Stimulated activated CD8-positive, alpha-beta memory T cell treated with anti-CD3 and anti-CD28 coated beads, Interleukin-7, amount 100 ng/mL, for 1 hour (primary cell): ENCODE data around the gene SSC4D.
"Not testable (repeated sequence)": the region's sequence is repeated elsewhere in the genome, so short reads cannot be mapped to it uniquely, and the experiment has no call there.

Experiments used
- DNase-seq, 2 donors: peaks; one replicate each; pipeline ENCODE4 v3.0.0-alpha.2; 2020; ENCODE audit warnings: low read depth in 2 of 2

Gene SSC4D

DNA sequence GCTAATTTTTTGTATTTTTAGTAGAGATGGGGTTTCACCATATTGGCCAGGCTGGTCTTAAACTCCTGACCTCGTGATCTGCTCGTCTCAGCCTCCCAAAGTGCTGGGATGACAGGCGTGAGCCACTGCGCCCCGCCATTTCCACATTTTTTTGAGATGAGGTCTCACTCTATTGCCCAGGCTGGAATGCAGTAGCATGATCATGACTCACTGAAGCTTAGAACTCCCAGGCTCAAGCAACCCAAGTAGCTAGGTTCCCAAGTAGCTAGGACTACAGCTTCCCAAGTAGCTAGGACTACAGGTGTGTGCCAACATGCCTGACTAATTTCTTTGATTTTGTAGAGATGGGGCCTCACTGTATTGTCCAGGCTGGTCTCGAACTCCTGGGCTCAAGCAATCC lies 11.6 kb upstream of the SSC4D start:
- not testable (repeated sequence) for DNase-seq

DNA sequence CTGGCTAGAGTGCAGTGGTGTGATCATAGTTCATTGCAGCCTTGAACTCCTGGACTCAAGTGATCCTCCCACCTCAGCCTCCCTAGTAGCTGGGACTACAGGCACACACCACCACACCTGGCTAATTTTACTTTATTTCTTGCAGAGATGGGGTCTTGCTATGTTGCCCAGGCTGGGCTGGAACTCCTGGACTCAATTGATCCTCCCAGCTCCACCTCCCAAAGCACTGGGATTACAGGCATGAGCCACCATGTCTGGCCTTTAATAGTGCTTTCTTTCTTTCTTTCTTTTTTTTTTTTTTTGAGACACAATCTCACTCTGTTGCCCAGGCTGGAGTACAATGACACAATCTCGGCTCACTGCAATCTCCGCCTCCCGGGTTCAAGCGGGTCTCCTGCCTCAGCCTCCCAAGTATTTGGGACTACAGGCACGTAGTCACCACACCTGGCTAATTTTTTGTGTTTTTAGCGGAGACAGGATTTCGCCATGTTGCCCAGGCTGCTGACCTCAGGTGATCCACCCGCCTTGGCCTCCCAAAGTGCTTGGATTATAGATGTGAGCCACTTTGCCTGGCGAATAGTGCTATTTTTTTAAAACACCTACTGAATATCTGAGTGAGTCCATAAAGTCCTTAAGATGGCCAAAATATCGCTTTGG lies 8.3 kb upstream of the SSC4D start:
- DNase-seq: not testable (repeated sequence)

DNA sequence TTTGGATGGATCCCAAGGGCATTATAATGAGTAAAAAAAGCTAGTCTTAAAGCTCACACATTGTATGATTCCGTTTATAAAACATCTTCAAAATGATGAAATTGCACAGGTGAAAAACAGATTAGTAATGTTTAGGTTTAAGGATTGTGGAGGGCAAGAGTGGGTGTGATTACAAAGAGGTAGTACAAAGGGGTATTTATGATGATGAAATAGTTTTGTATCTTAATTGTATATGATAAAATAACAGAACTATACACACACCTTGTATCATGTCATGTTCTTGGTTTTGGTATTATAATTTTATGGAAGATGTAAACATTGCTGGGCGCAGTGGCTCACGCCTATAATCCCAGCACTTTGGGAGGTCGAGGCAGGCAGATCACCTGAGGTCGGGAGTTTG lies 2.8 kb upstream of the SSC4D start:
- no peak for DNase-seq

DNA sequence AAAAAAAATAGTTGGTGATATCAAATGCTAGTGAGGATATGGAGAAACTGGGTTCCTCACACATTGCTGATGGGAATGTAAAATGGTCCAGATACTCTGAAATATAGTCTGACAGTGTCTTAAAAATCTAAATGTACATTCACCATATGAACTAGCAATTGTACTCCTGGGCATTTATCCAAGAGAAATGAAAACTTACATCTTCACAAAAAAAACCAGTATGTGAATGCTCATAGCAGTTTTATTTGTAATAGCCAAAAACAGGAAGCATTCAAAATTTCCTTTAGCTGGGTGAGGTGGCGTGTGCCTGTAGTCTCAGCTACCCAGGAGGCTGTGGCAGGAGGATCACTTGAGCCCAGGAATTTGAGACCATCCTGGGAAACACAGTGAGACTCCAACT lies 2.1 kb upstream of the SSC4D start:
- no peak for DNase-seq

DNA sequence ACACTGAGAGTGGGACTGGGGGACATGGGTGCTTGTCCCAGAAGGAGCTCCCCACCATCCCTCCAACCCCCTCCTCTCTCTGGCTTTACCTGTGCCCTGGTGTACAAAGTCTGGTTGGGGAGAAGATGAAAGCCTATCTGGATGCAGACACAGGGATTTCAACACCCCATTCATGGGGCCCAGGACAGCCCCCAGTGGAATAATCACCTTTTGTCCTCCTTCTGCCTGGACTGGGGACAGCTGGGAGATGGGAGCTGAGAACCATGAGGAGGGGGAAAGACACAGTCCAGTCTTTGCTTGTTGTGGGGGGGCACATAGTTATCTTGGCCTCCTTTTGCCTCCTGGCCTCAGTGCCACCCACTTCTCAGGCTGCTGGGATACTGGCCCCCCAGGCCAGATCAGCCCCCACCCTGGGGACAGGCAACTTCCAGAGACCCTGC lies 1.4 kb downstream of the SSC4D start:
- no peak for DNase-seq

DNA sequence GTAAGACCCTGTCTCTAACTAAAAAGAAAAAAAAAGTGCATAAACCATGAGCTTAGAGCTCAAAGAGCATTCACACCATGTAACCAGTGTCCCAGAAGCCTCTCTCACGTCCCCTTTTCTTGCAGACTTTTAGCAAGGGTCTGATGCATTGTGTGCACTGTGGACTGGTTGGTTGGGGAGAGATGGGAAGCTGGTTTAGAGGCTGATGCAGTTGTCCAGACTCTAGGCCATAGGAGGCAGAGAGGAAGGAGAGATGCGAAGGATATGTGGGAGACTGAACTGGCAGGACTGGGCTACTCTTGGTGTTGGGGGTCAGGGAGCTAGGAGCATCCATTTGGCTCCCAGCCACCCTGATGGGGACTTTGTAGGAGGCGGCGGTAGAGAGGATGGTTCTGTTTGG lies 1.8 kb downstream of the SSC4D start:
- no peak for DNase-seq

DNA sequence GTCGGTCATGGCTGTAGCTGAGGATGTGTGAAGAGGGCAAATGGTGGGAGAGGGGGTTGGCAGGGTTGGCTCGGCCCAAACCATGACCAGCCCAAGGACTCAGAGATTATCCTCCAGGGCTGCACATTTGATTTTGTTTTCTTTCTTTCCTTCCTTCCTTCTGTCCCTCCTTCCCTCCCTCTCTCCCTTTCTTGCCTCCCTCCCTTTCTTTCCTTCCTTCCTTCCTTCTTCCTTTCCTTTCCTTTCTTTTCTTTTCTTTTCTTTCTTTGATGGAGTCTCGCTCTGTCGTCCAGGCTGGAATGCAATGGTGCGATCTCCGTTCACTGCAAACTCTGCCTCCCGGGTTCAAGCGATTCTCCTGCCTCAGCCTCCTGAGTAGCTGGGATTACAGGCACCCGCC lies 3.8 kb downstream of the SSC4D start:
- DNase-seq: no peak

DNA sequence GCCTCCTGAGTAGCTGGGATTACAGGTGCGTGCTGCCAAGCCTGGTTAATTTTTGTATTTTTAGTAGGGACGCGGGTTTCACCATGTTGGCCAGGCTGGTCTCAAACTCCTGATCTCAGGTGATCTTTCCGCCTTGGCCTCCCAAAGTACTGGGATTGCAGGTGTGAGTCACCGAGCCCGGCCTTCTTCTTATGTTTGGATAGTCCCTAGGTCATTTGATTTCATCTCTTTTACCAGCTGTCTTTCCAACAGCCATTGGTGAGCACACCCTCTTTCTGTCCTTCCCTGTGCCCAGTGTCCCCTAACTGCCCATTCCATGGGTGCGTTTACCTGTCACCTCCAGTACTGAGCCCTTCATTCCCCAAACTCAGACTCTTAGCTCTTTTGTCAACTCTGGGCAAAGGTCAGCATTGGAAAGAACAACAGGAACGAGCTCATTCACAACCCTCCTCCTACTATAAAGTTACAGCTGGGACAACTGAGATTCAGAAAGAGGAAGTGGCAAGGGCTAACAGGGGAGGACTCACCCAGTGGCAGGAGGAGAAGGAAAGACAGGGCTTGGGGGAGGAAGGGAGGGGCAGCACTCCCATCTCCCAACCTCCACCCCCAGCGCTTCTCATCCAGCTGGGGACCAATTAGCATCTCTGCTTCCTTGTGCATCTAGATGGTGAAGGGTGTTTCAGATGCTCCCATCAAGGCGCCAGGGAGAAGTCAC lies 5.6 kb downstream of the SSC4D start:
- DNase-seq: no peak

DNA sequence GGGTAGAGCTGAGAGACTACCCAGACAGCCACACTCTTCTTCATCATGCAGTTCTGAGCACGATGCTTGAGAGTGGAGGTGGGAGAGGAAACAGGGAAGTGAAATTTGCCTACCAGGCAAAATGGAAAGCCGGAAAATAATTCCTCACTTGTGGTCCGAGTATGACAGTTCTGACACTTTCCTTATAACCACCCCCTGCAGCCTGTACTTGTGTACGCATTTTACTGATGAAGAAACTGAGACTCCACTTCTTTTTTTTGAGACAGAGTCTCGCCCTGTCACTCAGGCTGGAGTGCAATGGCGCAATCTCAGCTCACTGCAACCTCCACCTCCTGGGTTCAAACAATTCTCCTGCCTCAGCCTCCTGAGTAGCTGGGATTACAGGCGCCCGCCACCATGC lies 6.4 kb downstream of the SSC4D start:
- DNase-seq: not testable (repeated sequence)

DNA sequence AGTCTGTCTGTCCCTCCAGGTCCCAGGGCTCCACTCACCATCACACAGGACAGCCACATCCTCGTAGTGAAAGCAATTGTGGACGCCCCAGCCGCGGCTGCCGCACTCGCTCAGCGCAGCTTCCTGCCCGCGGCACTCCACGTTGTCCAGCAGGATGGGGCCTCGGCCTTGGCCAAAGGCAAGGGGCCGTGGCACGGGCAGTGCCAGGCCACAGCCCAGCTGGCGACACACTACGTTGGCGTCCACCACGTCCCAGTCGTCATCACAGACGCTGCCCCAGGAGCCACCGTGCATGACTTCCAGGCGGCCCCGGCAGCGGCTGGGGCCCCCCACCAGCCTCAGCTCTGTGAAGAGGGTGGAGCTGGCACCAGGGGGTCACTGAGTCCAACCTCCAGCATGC lies 9.2 kb downstream of the SSC4D start:
- no peak for DNase-seq

DNA sequence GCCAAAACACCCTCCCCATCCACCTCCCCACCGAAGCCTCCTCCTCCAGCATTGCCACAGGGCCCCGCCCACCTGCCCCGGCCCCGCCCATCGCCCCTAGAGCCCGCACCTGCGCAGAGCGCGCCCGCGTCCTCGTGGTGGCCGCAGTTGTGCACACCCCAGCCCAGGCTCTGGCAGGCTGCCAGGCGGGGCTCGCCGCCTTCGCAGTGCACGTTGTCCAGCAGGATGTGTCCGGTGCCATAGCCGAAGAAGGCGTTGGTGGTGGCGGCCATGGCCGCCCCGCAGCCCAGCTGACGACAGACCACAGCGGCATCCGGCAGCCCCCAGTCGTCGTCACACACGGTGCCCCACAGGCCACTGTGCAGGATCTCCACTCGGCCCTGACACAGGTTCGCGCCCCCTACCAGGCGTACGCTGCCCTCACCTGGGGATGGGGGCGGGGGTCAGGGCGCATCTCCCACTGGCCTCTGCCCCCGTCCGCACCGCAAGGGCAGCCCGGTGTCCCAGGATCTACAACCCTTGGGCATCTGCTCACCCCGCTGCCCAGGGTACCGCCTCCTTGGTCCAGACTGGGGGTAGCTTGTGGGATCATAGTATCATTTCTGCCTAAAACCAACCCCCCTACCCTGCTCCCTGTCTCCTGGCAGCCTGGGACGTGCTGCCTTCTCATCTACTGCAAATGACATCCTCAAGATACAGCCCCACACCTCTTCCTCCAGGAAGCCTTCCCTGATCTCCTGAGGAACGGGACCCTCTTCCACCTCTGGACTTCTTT lies 11.9 kb downstream of the SSC4D start:
- DNase-seq: peak; percentile 63 to 66

DNA sequence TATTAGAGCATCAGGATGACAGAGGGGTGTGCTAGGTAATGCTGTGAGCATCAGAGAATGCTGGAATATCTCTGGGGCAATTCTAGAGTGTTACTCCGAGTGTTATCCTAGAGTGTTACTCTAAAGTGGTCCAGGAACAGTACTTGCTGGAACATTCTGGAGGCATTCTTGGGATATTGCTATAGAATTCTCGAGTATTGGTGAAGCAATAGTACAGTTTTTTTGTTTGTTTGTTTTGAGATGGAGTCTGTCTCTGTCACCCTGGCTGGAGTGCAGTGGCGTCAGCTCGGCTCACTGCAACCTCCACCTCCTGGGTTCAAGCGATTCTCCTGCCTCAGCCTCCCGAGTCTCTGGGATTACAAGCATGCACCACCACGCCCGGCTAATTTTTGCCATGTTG lies 12.6 kb downstream of the SSC4D start:
- DNase-seq: no peak

DNA sequence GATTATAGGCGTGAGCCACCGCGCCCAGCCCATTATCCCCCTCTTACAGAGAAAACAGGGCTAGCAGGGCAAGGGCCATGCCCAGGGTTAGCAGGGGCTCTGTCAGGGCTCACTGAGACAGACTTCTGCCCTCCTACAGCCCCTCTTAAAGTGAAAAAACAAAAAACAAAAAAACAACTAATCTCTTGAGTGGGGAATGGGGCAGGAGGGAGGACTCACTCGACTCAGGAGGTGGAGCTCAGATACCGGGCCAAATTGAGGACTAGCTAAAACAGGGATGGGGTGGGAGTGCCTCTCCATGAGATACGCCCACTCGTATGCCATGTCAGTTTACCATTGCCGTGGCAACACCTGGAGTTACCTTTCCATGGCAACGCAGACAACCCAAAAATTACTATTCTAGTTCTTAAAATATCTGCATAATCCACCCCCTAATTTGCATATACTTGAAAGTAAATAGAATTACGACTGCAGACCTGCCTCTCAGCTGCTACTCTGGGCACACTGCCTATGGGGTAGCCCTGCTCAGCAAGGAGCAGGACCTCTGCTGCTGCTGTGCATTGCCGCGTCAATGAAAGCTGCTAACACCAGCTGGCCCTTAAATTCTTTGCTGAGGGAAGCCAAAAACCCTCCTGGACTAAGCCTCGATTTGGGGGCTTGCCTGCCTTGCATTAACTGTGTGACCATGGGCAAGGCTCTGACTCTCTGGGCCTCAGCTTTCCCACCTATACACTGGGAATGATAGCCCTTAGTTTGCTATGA lies 13.4 kb downstream of the SSC4D start:
- no peak for DNase-seq

DNA sequence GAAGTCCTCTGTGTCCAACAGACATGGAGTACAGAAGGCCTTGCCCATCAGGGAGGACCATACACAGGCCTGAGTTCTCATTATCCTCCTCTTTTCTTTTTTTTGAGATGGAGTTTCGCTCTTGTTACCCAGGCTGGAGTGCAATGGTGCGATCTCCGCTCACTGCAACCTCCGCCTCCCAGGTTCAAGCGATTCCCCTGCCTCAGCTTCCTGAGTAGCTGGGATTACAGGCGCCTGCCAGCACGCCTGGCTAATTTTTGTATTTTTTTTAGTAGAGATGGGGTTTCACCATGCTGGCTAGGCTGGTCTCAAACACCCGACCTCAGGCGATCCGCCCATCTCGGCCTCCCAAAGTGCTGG lies 13.9 kb downstream of the SSC4D start:
- not testable (repeated sequence) for DNase-seq

DNA sequence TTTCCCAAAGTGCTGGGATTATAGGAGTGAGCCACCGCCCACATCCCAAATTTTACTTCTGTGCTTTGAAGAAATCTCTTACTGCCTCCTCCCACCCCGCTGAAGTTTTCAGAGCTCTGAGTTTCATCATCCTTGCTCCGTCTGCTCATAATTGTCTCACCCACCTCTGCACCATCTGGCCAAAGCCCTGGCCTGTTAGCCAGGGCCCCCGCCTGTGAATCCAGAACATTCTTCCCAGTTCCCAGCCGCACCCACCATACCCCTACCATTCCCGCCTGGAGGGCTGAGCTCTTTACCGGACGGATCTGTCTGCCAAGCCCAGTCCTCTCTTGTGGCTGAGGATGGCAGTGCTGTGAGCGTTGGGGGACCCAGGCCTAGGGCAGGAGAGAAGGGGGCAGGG lies 14.5 kb downstream of the SSC4D start:
- no peak for DNase-seq

DNA sequence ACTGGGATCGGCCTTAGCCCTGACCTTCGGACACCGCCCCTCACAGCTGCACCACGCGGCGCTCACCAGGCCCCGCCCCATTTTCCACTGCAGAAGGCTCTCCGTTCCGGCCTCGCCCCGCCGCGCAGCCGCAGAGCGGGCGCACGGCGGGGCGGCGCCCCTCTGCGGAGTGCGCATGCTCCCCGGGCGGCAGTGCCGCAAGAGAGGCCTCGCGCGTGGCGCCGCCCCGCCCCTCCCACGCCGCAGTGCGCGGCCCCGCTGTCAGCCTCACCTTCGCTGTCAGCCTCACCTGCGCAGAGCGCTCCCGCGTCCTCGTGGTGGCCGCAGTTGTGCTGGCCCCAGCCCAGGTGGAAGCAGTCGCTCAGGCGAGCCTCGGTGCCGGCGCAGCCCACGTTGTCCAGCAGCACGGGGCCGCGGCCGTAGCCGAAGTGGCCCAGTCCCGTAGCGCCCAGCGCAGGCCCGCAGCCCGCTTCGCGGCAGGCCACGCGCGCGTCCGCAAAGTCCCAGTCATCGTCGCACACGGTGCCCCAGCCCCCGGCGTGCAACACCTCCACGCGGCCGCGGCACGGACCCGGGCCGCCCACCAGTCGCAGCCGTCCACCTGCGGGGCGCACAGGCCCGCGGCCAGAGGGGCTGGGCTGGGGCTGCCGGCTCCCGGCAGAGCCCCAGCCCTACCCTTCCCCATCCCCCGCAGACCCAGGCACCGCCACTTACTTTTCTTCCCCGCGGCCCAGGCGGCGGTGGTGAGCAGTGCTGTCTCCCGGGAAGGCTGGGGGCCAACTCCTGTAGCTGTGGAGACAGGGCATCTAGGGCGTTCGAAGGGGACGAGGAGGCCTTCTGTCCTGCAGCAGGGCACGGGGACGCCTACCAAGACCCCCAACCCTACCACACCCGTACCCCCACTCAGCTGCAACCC lies 16.1 kb downstream of the SSC4D start:
- DNase-seq: peak; percentile 77 to 82

DNA sequence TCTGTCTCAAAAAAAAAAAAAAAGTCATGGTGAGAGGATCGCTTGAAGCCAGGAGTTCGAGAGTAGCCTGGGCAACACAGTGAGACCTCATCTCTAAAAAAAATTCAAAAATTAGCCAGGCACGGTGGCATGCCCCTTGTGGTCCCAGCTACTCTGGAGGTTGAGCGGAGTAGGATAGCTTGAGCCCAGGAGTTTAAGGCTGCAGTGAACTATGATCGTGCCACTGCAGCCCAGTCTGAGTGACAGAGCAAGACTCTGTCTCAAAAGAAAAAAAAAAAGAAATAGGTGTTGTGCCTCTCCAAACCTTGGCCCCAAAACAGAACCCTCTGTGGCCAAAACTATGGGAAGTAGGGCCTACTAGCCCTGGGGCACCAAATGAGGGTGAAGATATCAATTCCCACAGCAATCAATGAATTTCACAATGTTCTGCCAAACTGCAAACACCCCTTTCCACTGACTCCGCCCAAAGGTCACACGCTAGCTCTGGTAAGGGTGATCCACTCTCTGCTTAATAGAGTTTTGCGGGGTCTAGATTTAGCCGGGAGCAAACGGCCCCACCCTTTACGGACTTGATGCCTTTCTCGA lies 16.9 kb downstream of the SSC4D start:
- DNase-seq: no peak

DNA sequence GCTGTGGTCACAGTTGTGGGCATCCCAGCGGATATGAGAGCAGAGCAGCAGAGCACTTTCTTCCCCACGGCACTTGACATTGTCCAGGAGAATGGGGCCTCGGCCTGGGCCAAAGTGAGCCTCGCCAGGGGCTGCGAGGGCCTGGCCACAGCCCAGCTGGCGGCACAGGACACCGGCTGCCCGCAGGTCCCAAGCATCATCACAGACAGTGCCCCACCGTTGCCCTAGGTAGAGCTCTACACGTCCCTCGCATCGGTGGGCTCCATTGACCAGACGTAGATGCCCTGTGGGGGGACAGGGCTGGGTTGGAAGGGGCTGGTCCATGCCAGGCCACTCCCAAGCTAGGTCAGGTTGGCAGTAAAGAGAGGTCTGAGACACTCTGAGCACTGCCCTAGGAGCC lies 19.4 kb downstream of the SSC4D start:
- DNase-seq: no peak

DNA sequence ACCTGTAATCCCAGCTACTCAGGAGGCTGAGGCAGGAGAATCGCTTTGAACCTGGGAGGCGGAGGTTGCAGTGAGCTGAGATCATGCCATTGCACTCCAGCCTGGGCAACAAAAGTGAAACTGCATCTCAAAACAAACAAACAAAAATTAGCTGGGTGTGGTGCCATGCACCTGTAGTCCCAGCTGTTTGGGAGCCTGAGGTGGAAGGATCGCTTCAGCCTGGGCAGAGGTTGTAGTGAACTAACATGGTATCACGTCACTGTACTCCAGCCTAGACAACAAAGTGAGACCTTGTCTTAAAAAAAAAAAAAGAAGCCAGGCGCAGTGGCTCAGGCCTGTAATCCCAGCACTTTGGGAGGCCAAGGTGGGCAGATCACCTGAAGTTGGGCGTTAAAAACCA lies 21.7 kb downstream of the SSC4D start:
- not testable (repeated sequence) for DNase-seq

DNA sequence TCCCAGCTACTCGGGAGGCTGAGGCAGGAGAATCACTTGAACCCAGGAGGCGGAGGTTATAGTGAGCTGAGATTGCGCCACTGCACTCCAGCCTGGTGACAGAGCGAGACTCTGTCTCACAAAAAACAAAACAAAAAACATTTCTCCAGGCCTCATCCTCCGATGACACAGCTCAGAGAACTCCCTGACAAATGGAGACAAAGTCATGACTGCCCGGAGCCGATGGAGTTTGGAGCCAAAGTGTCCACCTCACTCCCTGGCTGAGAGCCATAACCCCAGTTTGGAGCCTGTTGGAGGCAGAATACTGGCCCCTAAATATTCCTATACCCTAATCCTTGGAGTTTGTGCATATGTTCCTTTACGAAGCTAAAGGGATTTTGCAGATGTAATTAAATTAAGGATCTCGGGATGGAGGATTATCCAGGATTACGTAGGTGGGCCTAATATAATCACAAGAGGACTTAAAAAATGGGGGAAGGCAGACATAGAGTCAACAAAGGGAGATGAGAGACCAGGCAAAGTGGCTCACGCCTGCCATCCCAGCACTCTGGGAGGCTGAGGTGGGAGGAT lies 22.7 kb downstream of the SSC4D start:
- DNase-seq: no peak
